ENCODE measurements around the gene FOXL1. TPM values are rescaled to one million over a fixed set of nuclear protein-coding genes. Genes with fewer than 3 reads are reported as not detected.
A peak's percentile ranks its signal among the peaks of the same experiment; 100 is the strongest.

FOXL1 gene
- total RNA-seq, 1 donor from 2014 or later: 1.1 TPM

GRCh38 chr16:86567701-86568581, 10.4 kb upstream of the FOXL1 start:
- Histone ChIP-seq H3K36me3 (ENCODE audit: control insufficient read depth, insufficient read depth, low read length) (no peaks in the 10 kb centered on the region), H3K27me3 (ENCODE audit: control insufficient read depth, insufficient read depth, low read length) (peaks cover 35% of the 10 kb centered on the region), H3K4me3 (ENCODE audit: low read depth, low read length) (peak overlapping the region; percentile 31)
- DNase-seq (ENCODE audit: low read depth) (no peak), FAIRE-seq (no peak)
- TF ChIP-seq CTCF (IDR thresholded peaks at IDR 0.05; ENCODE audit: insufficient read depth, low read length, severe bottlenecking): no peak

DNA sequence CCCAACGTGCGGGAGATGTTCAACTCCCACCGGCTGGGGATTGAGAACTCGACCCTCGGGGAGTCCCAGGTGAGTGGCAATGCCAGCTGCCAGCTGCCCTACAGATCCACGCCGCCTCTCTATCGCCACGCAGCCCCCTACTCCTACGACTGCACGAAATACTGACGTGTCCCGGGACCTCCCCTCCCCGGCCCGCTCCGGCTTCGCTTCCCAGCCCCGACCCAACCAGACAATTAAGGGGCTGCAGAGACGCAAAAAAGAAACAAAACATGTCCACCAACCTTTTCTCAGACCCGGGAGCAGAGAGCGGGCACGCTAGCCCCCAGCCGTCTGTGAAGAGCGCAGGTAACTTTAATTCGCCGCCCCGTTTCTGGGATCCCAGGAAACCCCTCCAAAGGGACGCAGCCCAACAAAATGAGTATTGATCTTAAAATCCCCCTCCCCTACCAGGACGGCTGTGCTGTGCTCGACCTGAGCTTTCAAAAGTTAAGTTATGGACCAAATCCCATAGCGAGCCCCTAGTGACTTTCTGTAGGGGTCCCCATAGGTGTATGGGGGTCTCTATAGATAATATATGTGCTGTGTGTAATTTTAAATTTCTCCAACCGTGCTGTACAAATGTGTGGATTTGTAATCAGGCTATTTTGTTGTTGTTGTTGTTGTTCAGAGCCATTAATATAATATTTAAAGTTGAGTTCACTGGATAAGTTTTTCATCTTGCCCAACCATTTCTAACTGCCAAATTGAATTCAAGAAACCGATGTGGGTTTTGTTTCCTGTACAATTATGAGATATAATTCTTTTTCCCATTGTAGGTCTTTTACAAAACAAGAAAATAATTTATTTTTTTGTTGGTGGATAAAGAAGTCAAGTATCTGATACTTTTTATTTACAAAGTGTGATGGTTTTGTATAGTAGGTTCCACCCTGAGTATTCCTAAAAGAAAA, 9.4 kb upstream of the FOXL1 start:
- FAIRE-seq (no peak), DNase-seq (ENCODE audit: low read depth) (no peak)
- peak overlapping the region; percentile 33 for H3K4me3 ChIP-seq (ENCODE audit: low read depth, low read length)

DNA sequence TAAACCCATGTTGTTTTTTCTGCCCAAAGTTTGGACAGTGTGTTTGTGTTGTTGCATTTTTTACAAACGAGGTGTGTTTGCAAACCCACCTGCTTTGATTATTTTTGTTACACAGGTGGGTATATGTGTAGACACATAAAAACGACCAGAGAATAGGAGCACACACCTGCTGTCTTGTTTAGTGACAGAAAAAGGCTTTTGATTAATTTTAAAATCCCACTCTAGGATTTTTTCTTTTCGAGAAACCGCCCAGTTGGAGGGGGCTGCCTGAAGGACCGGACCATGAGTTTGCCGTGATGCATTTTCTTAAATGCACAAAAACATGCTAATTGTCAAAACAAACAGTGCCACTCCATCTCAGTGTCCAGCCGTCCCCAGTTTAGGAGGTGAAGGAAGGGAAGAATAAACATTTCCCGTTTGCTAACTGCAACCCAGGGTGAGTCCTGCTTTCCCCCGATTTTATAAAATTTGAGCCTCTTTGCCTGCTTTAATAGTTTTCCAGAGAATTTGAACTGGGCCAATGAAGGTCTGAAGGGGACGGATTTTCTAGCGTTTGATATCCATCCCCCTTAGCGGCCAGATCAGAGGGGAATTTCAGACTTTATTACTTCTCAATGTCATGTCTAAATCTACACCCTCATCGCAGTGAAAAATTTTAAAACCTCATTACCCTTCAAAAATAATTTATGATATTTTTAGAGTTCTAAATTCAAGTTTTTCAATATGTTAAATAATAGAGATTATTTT, 8.5 kb upstream of the FOXL1 start:
- DNase-seq (ENCODE audit: low read depth) (no peak), FAIRE-seq (no peak)
- Histone ChIP-seq H3K36me3 (ENCODE audit: control insufficient read depth, insufficient read depth, low read length) (no peaks in the 10 kb centered on the region), H3K27me3 (ENCODE audit: control insufficient read depth, insufficient read depth, low read length) (peaks cover 32% of the 10 kb centered on the region), H3K4me3 (ENCODE audit: low read depth, low read length) (no peak overlapping the region)
- no peak for TF ChIP-seq CTCF (IDR thresholded peaks at IDR 0.05; ENCODE audit: insufficient read depth, low read length, severe bottlenecking)

More for the DNA sequence above, 9.4 kb upstream of the FOXL1 start:
- no peak for TF ChIP-seq CTCF (IDR thresholded peaks at IDR 0.05; ENCODE audit: insufficient read depth, low read length, severe bottlenecking)
- Histone ChIP-seq H3K36me3 (ENCODE audit: control insufficient read depth, insufficient read depth, low read length) (no peaks in the 10 kb centered on the region), H3K27me3 (ENCODE audit: control insufficient read depth, insufficient read depth, low read length) (peaks cover 36% of the 10 kb centered on the region)

DNA sequence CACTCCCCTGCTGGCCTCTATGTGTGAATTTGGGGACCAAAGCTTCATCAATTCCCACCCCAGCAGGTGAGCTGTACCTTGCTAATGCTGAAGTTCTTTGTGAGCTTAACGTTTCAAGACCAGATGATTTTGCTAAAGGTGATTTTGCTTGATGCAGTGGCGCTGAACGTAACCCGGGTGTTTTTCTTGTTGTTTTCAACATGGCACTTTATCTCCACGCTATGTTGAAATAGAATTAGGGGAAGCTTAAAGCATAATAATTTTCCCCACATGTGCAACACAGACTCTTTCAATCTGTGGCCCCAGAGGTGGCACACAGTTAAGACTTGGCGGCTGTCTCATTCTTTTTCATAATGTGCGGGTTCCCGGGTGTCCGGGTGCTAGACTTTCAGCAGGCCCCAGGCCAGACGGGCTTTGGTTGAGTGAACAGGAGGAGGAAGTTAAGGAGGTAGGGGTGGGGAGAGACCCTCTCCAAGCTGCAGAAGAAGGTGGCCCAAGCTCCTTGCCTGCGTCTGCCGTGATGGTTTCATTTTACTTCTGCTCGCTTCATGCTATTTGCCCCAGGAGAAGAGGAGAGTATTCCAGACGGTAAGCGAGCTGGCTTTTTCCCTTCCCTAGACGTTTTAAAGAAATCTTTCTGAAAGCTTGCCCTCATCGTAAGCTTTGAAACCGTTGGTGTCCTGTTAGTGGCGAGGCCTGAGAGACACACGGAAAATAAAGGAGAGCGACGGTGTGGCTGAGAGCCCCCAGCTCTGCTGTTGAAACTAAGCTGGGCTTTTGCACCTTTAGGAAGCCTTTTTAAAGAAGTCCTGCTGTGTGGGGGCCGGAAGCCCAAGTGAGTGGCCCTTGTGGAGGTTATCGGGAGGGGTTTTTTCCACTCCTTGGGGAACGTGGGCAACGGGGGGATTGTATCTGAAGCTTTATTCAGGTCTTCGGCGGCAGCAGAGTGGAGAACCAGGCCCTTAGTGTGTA, 7.5 kb upstream of the FOXL1 start:
- DNase-seq (ENCODE audit: low read depth): no peak
- TF ChIP-seq CTCF (IDR thresholded peaks at IDR 0.05; ENCODE audit: insufficient read depth, low read length, severe bottlenecking): no peak

More for the DNA sequence above, 7.5 kb upstream of the FOXL1 start:
- H3K36me3 ChIP-seq (ENCODE audit: control insufficient read depth, insufficient read depth, low read length): no peaks in the 10 kb centered on the region
- H3K27me3 ChIP-seq (ENCODE audit: control insufficient read depth, insufficient read depth, low read length): peaks cover 23% of the 10 kb centered on the region
- FAIRE-seq: peak; percentile 23
- H3K4me3 ChIP-seq (ENCODE audit: low read depth, low read length): no peak overlapping the region
